Activated T-cell treated with anti-CD3 and anti-CD28 coated beads, Interleukin-2, amount 50 U/mL, for 24 hours (primary cell): ENCODE data around the gene MIDN.

ENCODE experiments used
- DNase-seq: peaks from one replicate; pipeline ENCODE4 v3.0.0-alpha.2; 2020
- H3K27ac Mint-ChIP-seq: 2 replicates; pipeline ENCODE4 v1.8.0; 2020; ENCODE audit warnings: mild to moderate bottlenecking, mixed read lengths
- H3K27me3 Mint-ChIP-seq: 2 replicates; pipeline ENCODE4 v1.8.0; 2020; ENCODE audit warnings: mixed read lengths
- H3K36me3 Mint-ChIP-seq: 2 replicates; pipeline ENCODE4 v1.8.0; 2020; ENCODE audit warnings: low read depth, mixed read lengths
- H3K4me1 Mint-ChIP-seq: 2 replicates; pipeline ENCODE4 v1.8.0; 2020; ENCODE audit warnings: low read depth, mixed read lengths
- H3K4me3 Mint-ChIP-seq: 2 replicates; pipeline ENCODE4 v1.8.0; 2020; ENCODE audit warnings: mild to moderate bottlenecking, moderate library complexity, mixed read lengths
- H3K9me3 Mint-ChIP-seq: 2 replicates; pipeline ENCODE4 v1.8.0; 2020; ENCODE audit warnings: mixed read lengths

MIDN gene

GRCh38 chr19:1235625-1236538, 12.5 kb upstream of the MIDN start:
- DNase-seq, result no peak
- H3K9me3 Mint-ChIP-seq, result no peaks in the 10 kb centered on the region
- peaks cover 14% of the 10 kb centered on the region for H3K27me3 Mint-ChIP-seq
- peaks cover 26% of the 10 kb centered on the region for H3K4me1 Mint-ChIP-seq
- no peak overlapping the region for H3K27ac Mint-ChIP-seq
- no peak overlapping the region for H3K4me3 Mint-ChIP-seq
- no peaks in the 10 kb centered on the region for H3K36me3 Mint-ChIP-seq

- Mint-ChIP-seq H3K4me1 (peaks cover 33% of the 10 kb centered on the region), H3K36me3 (peaks cover 1% of the 10 kb centered on the region), H3K4me3 (peak overlapping the region; percentile 63), H3K27ac (no peak overlapping the region), H3K27me3 (peaks cover 14% of the 10 kb centered on the region), H3K9me3 (no peaks in the 10 kb centered on the region)
- no peak for DNase-seq
Measured at GRCh38 chr19:1236576-1236975, 11.8 kb upstream of the MIDN start.

GRCh38 chr19:1237027-1237659, 11.2 kb upstream of the MIDN start:
- no peaks in the 10 kb centered on the region for H3K9me3 Mint-ChIP-seq
- DNase-seq, result peak; percentile 54
- H3K36me3 Mint-ChIP-seq, result peaks cover 4% of the 10 kb centered on the region
- peaks cover 14% of the 10 kb centered on the region for H3K27me3 Mint-ChIP-seq
- peaks cover 34% of the 10 kb centered on the region for H3K4me1 Mint-ChIP-seq
- peak overlapping the region; percentile 63 for H3K4me3 Mint-ChIP-seq
- no peak overlapping the region for H3K27ac Mint-ChIP-seq

GRCh38 chr19:1237754-1238368, 10.5 kb upstream of the MIDN start, which contains the start of gene CBARP:
TSS of gene CBARP (minus strand) at chr19:1238005. CDS start at chr19:1236100, 1,905 bp downstream.
- peak; percentile 72 for DNase-seq
- Mint-ChIP-seq H3K9me3 (no peaks in the 10 kb centered on the region), H3K4me3 (peak within 1 kb of the TSS; percentile 74), H3K36me3 (peaks cover 11% of the 10 kb centered on the region), H3K27ac (peak within 1 kb of the TSS; percentile 85), H3K27me3 (peaks cover 14% of the 10 kb centered on the region), H3K4me1 (peaks cover 37% of the 10 kb centered on the region)

- Mint-ChIP-seq H3K27ac (peak overlapping the region; percentile 85), H3K9me3 (no peaks in the 10 kb centered on the region), H3K36me3 (peaks cover 19% of the 10 kb centered on the region), H3K4me1 (peaks cover 45% of the 10 kb centered on the region), H3K27me3 (peaks cover 14% of the 10 kb centered on the region), H3K4me3 (peak overlapping the region; percentile 74)
- DNase-seq, result peak; percentile 56
Measured at GRCh38 chr19:1238369-1239303, 9.7 kb upstream of the MIDN start.

- Mint-ChIP-seq H3K27me3 (peaks cover 14% of the 10 kb centered on the region), H3K4me3 (peak overlapping the region; percentile 44), H3K9me3 (no peaks in the 10 kb centered on the region), H3K4me1 (peaks cover 49% of the 10 kb centered on the region), H3K27ac (peak overlapping the region; percentile 33), H3K36me3 (peaks cover 23% of the 10 kb centered on the region)
- no peak for DNase-seq
Measured at GRCh38 chr19:1239420-1239795, 9.0 kb upstream of the MIDN start.

- H3K36me3 Mint-ChIP-seq, result peaks cover 28% of the 10 kb centered on the region
Measured at GRCh38 chr19:1239796-1240737, 8.3 kb upstream of the MIDN start.

GRCh38 chr19:1240925-1241324, 7.5 kb upstream of the MIDN start:
- H3K27me3 Mint-ChIP-seq, result peaks cover 14% of the 10 kb centered on the region
- peak overlapping the region; percentile 94 for H3K4me3 Mint-ChIP-seq
- peaks cover 32% of the 10 kb centered on the region for H3K36me3 Mint-ChIP-seq
- H3K9me3 Mint-ChIP-seq, result no peaks in the 10 kb centered on the region
- peak; percentile 46 for DNase-seq
- peaks cover 56% of the 10 kb centered on the region for H3K4me1 Mint-ChIP-seq
- peak overlapping the region; percentile 94 for H3K27ac Mint-ChIP-seq

More at GRCh38 chr19:1239796-1240737, 8.3 kb upstream of the MIDN start:
- peak overlapping the region; percentile 72 for H3K27ac Mint-ChIP-seq
- peaks cover 14% of the 10 kb centered on the region for H3K27me3 Mint-ChIP-seq
- H3K4me3 Mint-ChIP-seq, result peak overlapping the region; percentile 94
- peaks cover 54% of the 10 kb centered on the region for H3K4me1 Mint-ChIP-seq
- no peaks in the 10 kb centered on the region for H3K9me3 Mint-ChIP-seq
- peak; percentile 99 for DNase-seq

GRCh38 chr19:1241417-1242095, 6.8 kb upstream of the MIDN start, which contains the start of gene ATP5F1D:
TSS of gene ATP5F1D (plus strand) at chr19:1241751. CDS start at chr19:1241851, 100 bp downstream.
- Mint-ChIP-seq H3K27me3 (peaks cover 14% of the 10 kb centered on the region), H3K27ac (peak within 1 kb of the TSS; percentile 94), H3K4me1 (peaks cover 59% of the 10 kb centered on the region), H3K36me3 (peaks cover 38% of the 10 kb centered on the region), H3K4me3 (peak within 1 kb of the TSS; percentile 94), H3K9me3 (no peaks in the 10 kb centered on the region)
- peak; percentile 97 for DNase-seq

- peak; percentile 93 for DNase-seq
- Mint-ChIP-seq H3K36me3 (peaks cover 39% of the 10 kb centered on the region), H3K27me3 (peaks cover 5% of the 10 kb centered on the region), H3K4me1 (peaks cover 53% of the 10 kb centered on the region), H3K4me3 (peak overlapping the region; percentile 94), H3K9me3 (no peaks in the 10 kb centered on the region), H3K27ac (peak overlapping the region; percentile 92)
Measured at GRCh38 chr19:1243768-1244692, 4.4 kb upstream of the MIDN start.

GRCh38 chr19:1244693-1245451, 3.5 kb upstream of the MIDN start:
- H3K27me3 Mint-ChIP-seq, result no peaks in the 10 kb centered on the region
- peaks cover 41% of the 10 kb centered on the region for H3K36me3 Mint-ChIP-seq
- H3K9me3 Mint-ChIP-seq, result no peaks in the 10 kb centered on the region
- DNase-seq, result peak; percentile 51
- H3K4me3 Mint-ChIP-seq, result peak overlapping the region; percentile 74
- peak overlapping the region; percentile 92 for H3K27ac Mint-ChIP-seq
- H3K4me1 Mint-ChIP-seq, result peaks cover 45% of the 10 kb centered on the region
